Right ventricle myocardium superior (tissue), 1 donor: Measurements from ENCODE around the gene SLC9A5. TPM values are rescaled to one million over a fixed set of nuclear protein-coding genes. Genes with fewer than 3 reads are reported as not detected.

Experiments
- ATAC-seq: fragments of 200-7000 bp; cut with Tn5 transposase; one replicate; pipeline ENCODE4 v1.9.1; 2020; ENCODE audit warnings: mild to moderate bottlenecking; ENCODE audit not compliant: poor library complexity
- DNase-seq: peaks from one replicate; pipeline ENCODE4 v3.0.0-alpha.2; 2020
- intact Hi-C: fragments of 100-400 bp; cut with DNase I; formaldehyde crosslinking; loops from one replicate; pipeline ENCODE4 v1.11.2; 2022
- long read RNA-seq: library from polyadenylated mRNA; unstranded; transcript quantifications from one replicate; pipeline ENCODE4 v2.0.0, GENCODE V29; 2021
- total RNA-seq: library from RNA; stranded (reverse); fragmentation: NEBNext Ultra II Directional; extraction: Animal tissue kit (Norgen Biotek cat#: 25700); gene quantifications from one replicate; pipeline ENCODE4 v1.2.1, GENCODE V29; 2021
- donor health status: DM: no; HTN: yes; CAD: no; lungs with severe emphysema.

SLC9A5 gene
- 0.83 TPM for total RNA-seq
- long read RNA-seq, partial matches to known transcripts: 0 of 5 reads
- long read RNA-seq, other reads (novel, unspliced or antisense): 3 of 5 reads

- intact Hi-C loops: no loop called here
- peak; percentile 61 for DNase-seq
- ATAC-seq: no peak
These were observed at the start of gene SLC9A5 for GRCh38 chr16:67248401-67249177. Gene SLC9A5, plus strand, starts transcription at chr16:67248979. Its CDS starts 36 bp downstream, at chr16:67249015.

DNA sequence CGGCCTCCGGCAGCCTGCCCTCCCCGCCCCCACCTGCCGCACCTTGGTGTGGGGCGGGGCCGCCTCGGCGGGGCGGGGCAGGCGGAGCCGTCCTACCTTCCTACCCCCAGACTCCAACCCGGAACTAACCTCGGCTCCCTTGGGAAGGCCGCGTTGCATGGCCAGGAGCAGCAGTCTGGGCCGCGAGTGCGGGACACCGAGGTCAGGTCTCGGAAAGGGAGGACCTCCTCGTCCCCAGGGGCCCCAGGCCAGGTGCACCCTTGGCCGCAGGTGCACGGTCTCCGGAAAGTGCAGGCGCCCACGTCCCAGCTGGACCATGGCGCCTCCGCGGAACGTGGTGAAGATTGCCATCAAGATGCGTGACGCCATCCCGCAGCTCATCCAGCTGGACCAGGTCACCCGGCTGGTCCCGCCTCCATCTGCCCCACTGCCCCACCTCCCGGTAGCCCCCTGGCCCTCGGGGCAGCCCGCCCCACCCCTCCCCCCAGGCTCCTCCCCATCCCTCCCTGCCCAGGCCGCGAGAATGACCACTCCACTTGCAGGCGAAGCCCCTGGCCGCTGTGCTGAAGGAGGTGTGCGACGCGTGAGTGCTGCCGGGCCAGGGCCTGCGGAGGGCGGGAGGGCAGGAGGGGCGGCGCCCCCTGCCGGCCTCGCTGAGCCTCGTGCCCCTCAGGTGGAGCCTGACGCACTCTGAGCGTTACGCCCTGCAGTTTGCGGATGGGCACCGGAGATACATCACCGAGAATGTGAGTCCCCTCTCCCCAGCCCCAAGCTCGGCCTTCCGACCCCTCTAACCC is 49.6 kb upstream of the SLC9A5 start, which contains the start of gene ELMO3:
ELMO3 (plus strand) TSS at position 121 of the 797 bp plus-strand sequence; CDS start at position 317, 196 bp downstream.
- no peak for DNase-seq
- intact Hi-C loops: no loop called here
- peak; percentile 37 for ATAC-seq

DNA sequence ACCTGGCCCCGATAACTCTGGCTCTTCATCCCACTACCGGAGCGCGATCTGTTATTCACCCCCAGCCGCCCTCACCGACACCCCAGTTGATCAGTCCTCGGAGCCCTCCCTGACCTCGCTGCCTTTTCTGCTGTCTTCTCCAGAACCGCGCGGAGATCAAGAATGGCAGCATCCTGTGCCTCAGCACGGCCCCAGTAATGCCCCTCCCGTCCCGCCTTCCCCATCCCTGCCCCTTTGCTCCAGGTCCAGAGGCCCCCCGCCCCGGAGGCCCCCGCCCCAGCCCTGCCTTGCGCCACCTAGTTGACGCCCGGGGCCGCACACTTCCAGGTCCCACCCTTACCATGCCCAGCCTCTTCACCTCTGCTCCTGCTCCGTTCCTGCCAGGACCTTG is 49.0 kb upstream of the SLC9A5 start:
- ATAC-seq: peak; percentile 19
- intact Hi-C loops: no loop called here
- no peak for DNase-seq

- ATAC-seq (no peak), DNase-seq (no peak)
- intact Hi-C loops: no loop called here
These were observed 48.3 kb upstream of the SLC9A5 start for GRCh38 chr16:67200491-67200890.

GRCh38 chr16:67201411-67202345 is 47.1 kb upstream of the SLC9A5 start:
- intact Hi-C loops: no loop called here
- ATAC-seq: no peak
- no peak for DNase-seq

DNA sequence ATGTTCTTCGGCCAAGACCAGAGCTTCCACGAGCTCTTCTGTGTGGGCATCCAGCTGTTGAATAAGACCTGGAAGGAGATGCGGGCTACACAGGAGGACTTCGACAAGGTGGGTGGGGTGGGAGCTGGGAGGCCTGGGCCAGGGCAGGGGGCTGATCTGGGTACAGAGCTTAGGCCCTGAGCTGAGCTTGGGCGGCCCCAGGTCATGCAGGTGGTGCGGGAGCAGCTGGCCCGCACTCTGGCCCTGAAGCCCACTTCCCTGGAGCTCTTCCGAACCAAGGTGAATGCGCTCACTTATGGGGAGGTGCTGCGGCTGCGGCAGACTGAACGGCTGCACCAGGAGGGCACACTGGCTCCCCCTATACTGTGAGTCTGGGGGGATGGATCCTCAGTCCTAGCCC is 46.4 kb upstream of the SLC9A5 start:
- ATAC-seq: no peak
- no peak for DNase-seq
- intact Hi-C loops: no loop called here

- intact Hi-C loops: no loop called here
- ATAC-seq: no peak
These were observed 45.8 kb upstream of the SLC9A5 start for GRCh38 chr16:67202956-67203493.

GRCh38 chr16:67204076-67204475 is 44.7 kb upstream of the SLC9A5 start:
- no peak for DNase-seq
- intact Hi-C loops: no loop called here
- no peak for ATAC-seq

More at GRCh38 chr16:67202956-67203493, 45.8 kb upstream of the SLC9A5 start:
- no peak for DNase-seq

DNA sequence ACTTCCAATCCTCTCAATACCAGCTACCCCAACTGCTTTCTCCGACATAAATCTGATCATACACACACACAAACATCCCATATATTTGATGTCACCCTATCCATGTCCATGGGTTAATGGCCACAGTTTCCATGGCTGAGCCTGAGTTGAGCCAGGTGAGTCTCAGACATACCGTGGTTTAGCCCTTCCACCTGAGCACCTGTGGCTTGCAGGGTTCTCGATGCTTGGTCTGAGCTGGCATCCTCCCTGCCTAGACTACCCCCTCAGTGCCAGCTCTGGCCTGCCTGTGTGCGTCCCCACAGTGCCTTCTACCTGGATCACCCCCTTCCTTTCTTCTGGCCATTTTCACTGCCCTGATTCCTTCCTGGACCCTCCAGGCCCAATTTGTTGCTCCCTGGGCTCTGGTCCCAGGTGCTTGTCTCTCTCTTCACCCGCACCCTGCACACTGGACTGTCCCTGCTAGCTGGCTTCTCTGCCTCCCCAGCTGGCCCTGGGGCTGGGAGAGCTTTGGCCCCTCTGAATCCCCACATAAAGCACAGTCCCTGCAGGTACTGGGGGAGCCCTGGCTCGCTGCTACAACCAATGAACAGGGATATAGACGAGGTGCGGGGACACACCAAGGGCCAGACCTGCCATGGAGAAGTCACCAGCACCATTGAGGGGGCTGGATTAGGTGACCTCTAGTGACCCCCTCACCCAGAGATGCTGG is 42.5 kb upstream of the SLC9A5 start:
- no peak for ATAC-seq
- intact Hi-C loops: no loop called here
- DNase-seq: no peak

GRCh38 chr16:67206838-67207248 is 41.9 kb upstream of the SLC9A5 start:
- intact Hi-C loops: no loop called here
- DNase-seq (no peak), ATAC-seq (no peak)

DNA sequence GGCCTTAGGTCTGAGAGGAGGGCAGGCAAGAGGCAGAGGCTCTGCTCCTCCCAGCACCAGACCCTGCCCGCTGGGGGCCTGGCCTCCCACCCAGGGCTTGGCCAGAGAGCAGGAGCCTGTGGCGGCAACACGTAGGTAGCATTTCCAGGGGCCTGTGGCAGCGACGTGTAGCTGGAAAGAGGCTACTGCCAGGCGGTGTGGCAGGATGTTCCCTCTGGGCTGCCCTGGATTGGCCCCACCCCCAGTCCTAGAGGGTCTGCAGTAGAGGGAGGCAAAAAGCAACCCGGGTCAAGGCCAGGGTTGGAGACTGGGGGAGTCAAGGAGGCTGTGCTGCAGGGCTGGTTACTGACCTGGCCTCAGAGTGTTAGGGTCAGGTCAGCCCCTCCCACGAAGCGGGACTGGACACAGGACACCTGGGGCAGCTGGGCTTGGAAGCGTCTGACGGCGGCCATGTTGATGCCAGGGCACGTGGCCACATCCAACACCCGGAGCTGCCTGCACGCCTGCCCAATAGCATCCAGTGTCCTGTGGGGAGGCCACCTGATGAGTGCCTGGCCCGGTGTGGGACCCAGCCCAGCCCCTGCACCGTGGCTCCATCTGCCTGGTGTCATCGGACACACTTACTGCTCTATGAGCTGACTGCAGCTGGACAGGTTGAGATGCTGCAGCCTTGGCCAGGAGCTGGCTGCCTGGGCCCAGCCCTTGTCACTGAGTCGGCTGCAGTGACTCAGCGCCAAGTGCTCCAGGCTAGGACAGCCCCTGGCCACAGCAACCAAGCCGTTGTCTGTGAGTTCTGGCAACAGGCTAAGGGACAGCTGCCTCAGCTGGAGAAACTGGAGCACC is 41.3 kb upstream of the SLC9A5 start:
- intact Hi-C loops: no loop called here
- no peak for DNase-seq
- ATAC-seq: no peak

DNA sequence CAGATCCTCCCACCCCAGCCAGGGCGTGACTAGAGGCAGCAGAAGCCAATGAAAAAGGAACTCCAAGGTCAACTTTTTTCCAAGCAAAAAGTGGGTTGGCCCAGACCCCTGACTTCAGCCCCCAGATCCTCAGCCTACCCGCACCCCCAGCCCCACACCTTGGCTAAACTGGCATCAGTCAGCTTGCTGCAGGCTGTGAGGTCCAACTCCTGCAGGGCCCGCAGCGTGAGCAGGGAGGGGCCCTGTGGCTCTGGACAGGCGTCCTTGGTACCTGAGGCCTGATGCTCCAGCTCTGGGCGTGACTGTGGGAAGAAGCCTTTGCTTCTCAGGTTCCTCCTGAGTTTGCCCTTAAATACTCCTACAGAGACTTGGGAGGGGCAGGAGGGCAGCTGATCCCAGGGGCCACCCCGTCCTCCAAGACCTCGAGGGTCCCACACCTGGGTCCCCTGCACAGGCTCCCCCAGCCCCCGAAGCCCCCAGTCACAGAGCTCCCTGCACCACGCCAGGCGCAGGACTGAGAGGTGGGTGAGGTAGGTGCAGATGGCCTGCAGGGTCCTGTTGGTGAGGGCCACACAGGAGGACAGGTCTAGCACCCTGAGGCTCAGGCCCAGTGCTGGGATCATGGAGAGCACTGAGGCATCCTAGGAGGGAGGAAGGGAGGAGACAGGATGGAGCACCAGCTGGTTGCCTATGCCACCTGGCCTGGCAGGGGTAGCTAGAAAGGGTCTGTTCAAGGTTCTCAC is 40.5 kb upstream of the SLC9A5 start:
- ATAC-seq: no peak
- DNase-seq: no peak
- intact Hi-C loops: no loop called here

- intact Hi-C loops: no loop called here
- DNase-seq (no peak), ATAC-seq (no peak)
These were observed 39.2 kb upstream of the SLC9A5 start for GRCh38 chr16:67209565-67209964.

DNA sequence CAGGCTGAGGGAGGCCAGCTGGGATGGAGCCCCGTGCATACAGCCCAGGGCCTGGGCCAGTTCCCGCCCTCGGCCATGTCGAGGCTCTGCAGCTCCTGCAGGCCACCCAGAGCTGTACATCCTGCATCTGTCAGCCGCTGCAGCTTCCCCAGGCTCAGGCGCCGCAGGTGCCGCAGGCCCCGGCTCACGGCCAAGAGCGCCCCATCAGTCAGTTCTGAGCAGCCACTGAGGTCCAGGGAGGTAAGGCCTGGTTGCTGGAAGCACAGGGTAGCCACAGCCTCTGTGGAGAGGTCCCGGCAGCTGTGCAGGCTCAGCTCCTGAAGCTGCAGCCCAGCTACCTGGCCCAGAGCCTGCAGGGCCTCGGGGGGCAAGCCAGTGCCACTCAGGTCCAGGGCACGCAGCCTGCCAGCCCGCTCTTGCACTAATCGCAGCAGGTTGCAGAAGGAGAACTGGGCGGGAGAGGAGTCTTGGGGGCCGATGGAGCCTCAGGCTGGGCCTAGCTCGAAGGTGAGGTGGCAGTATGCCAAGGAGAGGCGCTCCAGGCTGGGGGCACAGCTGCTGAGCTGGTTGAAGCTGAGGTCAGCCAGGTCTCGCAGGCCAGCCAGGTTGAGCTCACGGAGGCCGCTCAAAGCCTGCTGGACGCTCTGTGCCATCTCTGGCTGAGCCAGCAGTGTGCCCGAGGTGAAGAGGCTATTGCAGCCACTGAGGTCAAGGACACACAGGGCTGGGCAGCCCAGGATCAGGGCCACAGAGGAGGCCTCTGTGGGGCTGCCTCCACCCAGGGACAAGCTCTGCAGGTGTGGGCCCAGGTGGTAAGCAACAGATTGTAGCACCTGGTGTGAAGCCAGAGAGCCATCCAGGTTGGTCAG is 38.5 kb upstream of the SLC9A5 start:
- no peak for DNase-seq
- no peak for ATAC-seq
- intact Hi-C loops: no loop called here

DNA sequence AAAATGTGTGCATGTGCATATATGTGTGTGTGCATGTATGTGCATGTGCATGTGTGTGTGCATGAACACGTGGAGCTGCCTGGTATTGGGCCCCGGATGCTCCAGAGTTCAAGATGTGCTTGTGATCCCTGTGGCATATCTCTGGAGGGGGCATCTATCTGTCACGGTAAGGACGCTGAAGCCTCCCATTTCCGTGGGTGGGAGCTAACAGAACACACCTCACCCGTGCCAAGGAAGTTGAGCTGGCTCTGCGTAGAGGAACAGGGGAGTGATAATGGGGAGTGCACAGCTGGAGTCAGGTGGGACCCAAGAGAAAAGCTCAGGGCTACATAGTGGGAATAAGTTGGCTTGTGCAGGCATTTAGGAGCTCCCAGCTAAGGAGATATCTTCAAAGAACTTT is 37.1 kb upstream of the SLC9A5 start:
- ATAC-seq: no peak
- intact Hi-C loops: no loop called here
- no peak for DNase-seq

- no peak for ATAC-seq
- no peak for DNase-seq
- intact Hi-C loops: no loop called here
These were observed 36.0 kb upstream of the SLC9A5 start for GRCh38 chr16:67212766-67213165.
